NCI-H748 (cell line): ENCODE data around the gene PAX3.

Source experiments
- DNase-seq: peaks from one replicate; lab custom pipeline; 2025; ENCODE audit not compliant: unreplicated experiment; lab: John Stamatoyannopoulos, UW

PAX3 gene

GRCh38 chr2:222298311-222299150 is at the start of gene PAX3:
TSS of gene PAX3 (minus strand) at chr2:222298998. CDS start at chr2:222298615, 383 bp downstream.
- DNase-seq, result no peak

DNA sequence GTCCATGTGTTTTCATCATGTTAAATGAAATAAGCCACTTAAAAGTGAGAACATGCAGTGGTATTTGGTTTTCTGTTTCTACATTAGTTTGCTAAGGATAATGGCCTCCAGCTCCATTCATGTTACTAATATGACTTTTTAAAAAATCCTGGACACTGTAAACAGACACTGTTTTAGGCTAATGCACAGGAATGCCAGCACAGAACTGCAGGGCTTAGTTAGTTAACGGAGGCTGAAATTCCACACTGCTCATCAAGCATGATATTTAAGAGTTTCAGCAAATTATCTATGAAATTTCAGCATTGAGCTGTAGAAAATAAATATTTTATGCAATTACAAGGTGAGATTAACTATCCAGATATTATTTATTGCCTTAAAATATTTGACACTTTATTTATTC is 42.5 kb upstream of the PAX3 start:
- DNase-seq, result no peak

DNA sequence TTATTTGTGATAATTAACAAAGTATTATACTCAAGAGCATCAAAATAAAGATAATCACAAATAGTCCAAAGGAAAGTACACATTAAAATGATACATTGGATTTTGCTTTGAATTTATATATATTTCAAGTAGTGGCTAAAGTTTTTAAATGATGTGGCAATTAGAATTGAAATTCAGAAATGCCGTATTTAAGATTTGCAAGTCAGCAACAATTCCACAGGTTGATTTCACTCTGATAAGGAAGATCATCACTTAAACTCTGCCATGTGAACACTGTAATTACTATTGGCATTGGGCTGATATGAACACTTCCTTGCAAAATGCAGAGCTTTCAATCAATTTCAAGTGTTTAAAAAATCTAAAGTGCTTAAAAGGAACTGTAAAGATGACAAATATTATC is 39.6 kb upstream of the PAX3 start:
- DNase-seq, result no peak

DNA sequence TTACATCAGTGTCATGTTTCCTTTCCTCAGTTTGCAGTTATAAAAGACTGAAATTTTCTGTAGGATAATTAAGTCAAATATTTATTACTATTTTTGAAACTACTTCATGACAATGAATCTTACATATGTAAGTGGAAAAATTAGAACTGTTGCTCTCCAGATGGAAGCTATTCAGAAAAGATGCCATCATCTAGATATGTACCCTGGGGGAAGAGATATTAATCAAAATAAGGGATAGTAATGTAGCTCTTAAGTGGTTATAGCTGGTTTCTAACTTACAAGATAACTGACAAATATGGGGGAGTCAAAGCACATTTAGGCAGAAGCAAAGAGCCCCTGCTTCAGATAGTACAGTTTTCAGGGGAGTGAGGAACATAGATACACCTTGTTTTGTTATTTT is 38.1 kb upstream of the PAX3 start:
- DNase-seq, result no peak

DNA sequence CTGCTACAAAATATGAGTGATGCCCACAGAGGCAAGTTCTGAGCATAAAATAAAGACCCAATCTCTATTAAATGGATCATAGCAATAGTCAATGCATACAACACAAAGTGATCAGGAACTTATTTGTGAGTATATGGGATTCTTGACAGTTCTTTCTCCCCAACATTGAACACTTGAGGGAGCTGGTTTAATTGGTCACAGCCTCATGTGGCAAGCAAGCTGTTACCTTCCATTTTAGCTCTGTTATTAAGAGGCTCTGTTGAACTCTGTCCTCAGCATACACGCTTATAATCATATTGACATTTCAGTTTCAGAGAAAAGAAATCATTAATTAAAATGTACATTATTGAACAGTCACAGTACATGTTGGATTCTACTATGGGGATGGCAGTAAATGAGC is 37.6 kb upstream of the PAX3 start:
- no peak for DNase-seq

DNA sequence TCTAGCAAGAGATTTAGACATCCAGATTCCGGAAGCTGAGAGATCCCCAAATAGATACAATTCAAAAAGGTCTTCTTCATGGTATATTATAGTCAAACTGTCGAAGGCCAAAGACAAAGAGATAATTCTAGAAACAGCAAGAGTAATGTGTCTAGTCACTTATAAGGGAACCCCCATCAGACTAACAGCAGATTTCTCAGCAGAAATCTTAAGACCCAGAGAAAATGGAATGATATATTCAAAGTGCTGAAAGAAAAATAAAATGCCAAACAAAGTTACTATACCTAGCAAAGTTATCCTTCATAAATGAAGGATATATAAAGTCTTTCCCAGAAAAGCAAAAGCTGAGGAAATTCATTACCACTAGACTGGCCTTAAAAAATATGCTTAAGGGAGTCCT is 36.1 kb upstream of the PAX3 start:
- DNase-seq, result no peak

DNA sequence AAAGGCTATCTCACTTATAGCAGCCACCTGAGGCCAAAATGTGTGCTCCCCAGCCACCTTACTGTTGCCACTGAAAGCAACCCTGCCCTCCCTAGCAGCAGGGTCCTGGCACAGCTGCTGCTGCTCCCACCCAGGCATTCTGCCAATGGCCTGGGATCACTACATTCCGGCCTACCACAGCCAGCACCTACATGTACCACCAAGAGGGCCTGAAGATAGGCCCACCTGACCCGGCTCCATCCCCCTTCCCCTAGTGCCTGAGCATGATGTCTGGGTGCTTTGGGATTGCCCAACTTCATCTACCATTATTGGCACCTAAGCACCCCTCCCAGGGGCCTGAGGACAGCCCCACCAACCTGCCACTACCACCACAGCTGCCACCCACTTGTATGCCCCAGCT is 34.6 kb upstream of the PAX3 start:
- no peak for DNase-seq

DNA sequence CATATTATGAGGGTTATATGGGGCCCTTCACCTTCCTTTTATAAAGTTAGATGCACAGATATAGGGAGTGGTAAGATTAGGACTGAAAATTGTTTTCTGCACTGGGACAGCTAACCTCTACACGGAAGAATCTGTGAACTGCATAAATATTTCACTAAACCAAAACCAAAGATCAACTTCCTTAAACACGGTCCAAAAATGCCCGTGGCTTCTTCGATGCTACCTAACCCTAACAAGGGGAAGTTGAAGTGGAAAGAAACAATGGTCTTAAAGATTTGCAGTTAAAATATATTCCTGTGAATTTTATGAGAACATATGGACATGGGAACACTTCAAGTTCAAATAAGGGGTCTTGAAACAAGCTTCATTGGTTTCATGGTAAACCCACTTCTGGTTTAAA is 33.3 kb upstream of the PAX3 start:
- no peak for DNase-seq

GRCh38 chr2:222330910-222331309 is 32.1 kb upstream of the PAX3 start:
- no peak for DNase-seq

- no peak for DNase-seq
These were observed 23.4 kb upstream of the PAX3 start for GRCh38 chr2:222322236-222322635.

DNA sequence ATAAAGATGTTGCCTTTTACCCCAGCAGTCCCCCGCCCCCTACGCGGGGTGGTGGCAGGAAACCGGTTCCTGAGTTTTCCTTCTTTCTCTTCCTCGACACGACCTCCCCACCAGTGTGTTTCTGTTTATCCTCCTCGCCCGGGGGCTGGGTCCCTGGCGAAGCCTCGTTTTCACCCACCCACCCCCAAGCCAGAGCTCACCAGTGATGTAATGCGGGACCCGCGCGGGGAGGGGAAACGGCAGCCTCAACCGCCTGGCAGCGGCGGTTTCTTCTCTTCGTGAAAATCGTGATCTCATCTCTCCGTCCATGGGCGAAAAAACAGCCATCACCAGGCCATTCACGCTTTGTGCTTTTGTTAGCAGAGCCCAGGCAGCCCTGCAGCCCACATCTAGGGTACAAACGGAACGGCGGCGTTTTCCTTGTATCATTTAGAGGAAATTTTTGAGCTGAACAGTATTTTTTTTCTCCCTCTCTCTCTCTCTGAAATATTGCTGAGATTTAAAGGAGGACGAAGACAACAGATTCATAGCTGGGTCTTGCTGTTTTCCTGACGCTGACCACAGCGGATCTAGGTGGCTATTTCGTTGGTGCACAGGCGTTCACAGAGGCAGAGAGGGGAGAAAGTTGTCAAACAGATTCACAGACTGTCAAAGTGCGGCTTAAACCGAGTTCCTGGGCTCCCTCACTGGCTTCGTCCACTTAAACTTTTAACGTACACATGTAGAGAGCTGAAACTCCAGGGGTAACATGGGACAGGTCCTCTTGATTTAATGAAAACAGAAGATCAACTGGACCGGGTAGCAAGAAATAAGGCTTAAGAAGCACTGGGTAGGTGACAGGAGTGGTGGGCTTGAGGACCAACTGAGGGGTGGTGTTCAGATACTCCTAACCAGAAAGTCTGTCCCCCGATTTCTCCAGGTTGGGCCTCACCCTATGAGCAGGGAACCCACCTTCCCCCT is 21.9 kb upstream of the PAX3 start:
- peak; percentile 78 for DNase-seq

GRCh38 chr2:222319586-222320435 is 21.0 kb upstream of the PAX3 start:
- peak; percentile 84 for DNase-seq

- peak; percentile 79 for DNase-seq
These were observed 20.2 kb upstream of the PAX3 start for GRCh38 chr2:222318712-222319585.

DNA sequence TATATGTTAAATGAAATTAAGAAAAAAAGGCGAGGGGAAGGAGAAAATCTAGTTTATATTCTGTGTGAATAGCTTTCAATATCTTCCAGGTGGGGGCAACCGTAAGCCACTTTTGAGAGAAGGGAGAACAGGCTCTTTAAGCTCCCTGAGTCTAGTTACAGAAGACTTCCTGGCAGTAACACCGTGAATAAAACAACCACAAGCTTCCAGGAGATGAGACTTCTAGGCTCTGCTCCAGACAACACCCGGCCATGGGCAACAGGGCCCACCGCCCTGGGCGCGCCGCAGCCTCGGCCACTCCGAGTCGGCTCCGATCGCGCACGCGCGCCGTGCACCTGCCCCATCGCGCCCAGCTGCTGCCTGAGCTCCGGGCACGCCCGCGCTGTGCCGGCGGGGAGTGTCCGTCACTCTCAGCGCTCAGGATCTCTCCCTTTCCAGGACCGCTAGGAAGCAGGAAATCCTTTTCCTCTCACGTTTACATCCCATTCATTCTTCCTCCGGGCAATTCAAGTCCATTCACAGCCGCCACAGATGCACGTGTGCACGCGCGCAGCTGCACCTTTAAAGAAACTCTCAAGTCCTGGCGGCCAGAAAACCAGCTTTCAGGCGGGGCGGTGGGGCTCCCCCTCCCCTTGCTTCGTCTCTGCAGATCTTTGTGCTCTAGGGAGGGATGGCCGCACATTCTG is 19.4 kb upstream of the PAX3 start:
- peak; percentile 94 for DNase-seq

GRCh38 chr2:222315443-222316121 is 16.8 kb upstream of the PAX3 start:
- DNase-seq, result no peak

DNA sequence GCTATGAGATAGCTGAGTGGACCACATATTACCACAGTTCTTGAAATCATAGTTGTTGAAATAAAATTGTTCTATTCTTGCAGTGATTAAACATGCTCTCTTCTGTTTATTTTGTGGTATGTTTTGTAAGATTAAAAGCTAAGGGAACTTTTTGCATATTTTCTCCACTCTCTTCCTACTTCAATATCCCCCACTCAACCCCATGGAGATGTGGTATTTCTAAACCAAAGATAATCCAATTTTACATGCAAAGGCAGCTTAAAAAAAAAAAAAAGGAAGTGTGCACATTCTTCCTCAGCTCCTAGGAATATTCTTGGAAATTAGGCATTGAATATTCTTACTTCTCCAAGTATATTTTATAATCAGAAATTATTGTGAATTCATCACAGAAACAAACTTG is 15.0 kb upstream of the PAX3 start:
- no peak for DNase-seq

GRCh38 chr2:222311978-222312738 is 13.4 kb upstream of the PAX3 start:
- peak; percentile 35 for DNase-seq

GRCh38 chr2:222311319-222311977 is 12.7 kb upstream of the PAX3 start:
- no peak for DNase-seq
